Spleen (tissue), 7 donors: ENCODE results near the gene AKNA.

Experiments used
- CTCF ChIP-seq, 11 experiments: fragments of 200-600 bp in 7 of 11; fragments of 450-650 bp in 4 of 11; sonication (generic) in 4 of 11; IDR thresholded peaks in 8 of 11; conservative IDR thresholded peaks in 3 of 11; 1 replicate in 7 of 11; 2 replicates in 4 of 11; pipeline versions ENCODE4 v1.4.0 to v1.8.0; 2016 to 2021; ENCODE audit warnings: antibody characterized with exemption in 11 of 11, inconsistent platforms in 4 of 11, mild to moderate bottlenecking in 1 of 11
- POLR2A ChIP-seq, 3 donors: fragments of 450-650 bp; IDR thresholded peaks; one replicate each; pipeline ENCODE4 v1.5.1; 2017; ENCODE audit warnings: antibody characterized with exemption in 3 of 3, mild to moderate bottlenecking in 1 of 3
- POLR2AphosphoS5 ChIP-seq, 3 donors: sonication (generic); formaldehyde crosslinking; IDR thresholded peaks; one replicate each; pipeline ENCODE4 v1.5.1; 2017; ENCODE audit warnings: antibody characterized with exemption in 3 of 3
- donor health status: DM: no; HTN: no; CAD: no; lungs with moderate emphysema.
- donor health status: DM: no; HTN: no; CAD: no.
- donor health status: DM: no; HTN: no; CAD: no.

GRCh38 chr9:114386886-114387679 is 699 bp downstream of the AKNA start:
- TF ChIP-seq POLR2AphosphoS5 (IDR thresholded peaks at IDR 0.05) (peak in 2 of 3 donors; percentile 12 to 59), CTCF (IDR thresholded peaks at IDR 0.05 in 8 of 11, conservative IDR thresholded peaks at IDR 0.05 in 3 of 11) (no peak), POLR2A (IDR thresholded peaks at IDR 0.05) (no peak)
